Right atrium auricular region (tissue), 2 donors: ENCODE data around the gene ASCC3. TPM values are rescaled to one million over a fixed set of nuclear protein-coding genes. Genes with fewer than 3 reads are reported as not detected.
A peak's percentile ranks its signal among the peaks of the same experiment; 100 is the strongest.

Experiments used
- DNase-seq: peaks from one replicate; pipeline ENCODE4 v3.0.0-alpha.2; 2019; ENCODE audit warnings: low spot score
- H3K27ac ChIP-seq, 2 donors: fragments of 200-600 bp; sonication (generic); 1 replicate in 1 of 2; 2 replicates in 1 of 2; pipeline ENCODE4 v1.5.1; 2016 to 2019
- H3K27me3 ChIP-seq, 2 donors: fragments of 200-600 bp; sonication (generic); one replicate each; pipeline versions ENCODE4 v1.5.1 to v1.6.0; 2017 to 2019
- H3K36me3 ChIP-seq: fragments of 200-600 bp; sonication (generic); one replicate; pipeline ENCODE4 v1.5.1; 2016
- H3K4me1 ChIP-seq, 2 donors: fragments of 200-600 bp; sonication (generic); one replicate each; pipeline versions ENCODE4 v1.5.1 to v1.6.0; 2017 to 2019
- H3K4me3 ChIP-seq, 2 donors: fragments of 200-600 bp; sonication (generic); 1 replicate in 1 of 2; 2 replicates in 1 of 2; pipeline ENCODE4 v1.5.1; 2017 to 2019; ENCODE audit warnings: mild to moderate bottlenecking in 1 of 2, moderate library complexity in 1 of 2
- H3K9me3 ChIP-seq, 2 donors: fragments of 200-600 bp; sonication (generic); one replicate each; pipeline ENCODE4 v1.5.1; 2019
- total RNA-seq, 2 donors: library from RNA; depleted of rRNA; stranded (reverse); fragments of >200 nt; gene quantifications; one replicate each; pipeline ENCODE4 v1.1.0, GENCODE V29; 2016
- TF ChIP-seq, protein P1 (sequence below), 2 donors: fragments of 200-600 bp; sonication (generic); IDR thresholded peaks; one replicate each; pipeline ENCODE4 v1.5.1; 2019; ENCODE audit warnings: antibody characterized with exemption in 2 of 2

Gene ASCC3
- total RNA-seq, 2 donors from 2014 or later = 18.7 to 20.0 TPM

DNA sequence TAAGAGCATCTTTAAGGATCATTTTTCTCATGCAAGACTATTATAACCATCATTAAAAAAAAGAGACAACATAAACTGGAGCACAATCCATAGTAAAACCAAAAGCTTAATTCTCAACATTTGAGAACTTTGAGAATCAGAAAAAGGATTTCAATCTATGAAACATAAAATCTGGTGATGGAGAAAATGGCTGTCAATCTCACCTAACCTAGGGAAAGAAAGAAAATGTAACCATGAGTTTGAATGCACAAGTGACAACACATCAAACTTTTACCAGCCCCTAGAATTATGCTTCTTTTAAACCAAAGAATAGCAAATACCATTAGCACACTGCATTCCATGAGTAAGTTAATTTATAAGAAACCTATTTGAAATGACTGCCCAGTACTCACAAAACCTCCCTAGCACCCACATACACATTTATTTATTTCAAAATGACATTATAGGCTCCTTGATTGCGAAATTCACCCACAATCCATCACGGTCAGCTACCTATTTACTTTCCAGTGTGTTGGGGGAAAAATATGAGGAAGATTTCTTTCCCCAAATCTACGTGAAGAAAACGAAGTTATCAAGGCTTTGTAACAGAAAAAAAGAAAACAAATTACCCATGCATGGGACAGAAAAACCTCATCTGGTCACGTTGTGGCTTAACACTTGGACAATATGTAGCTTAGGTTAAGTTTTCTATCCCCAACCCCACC, 828 bp downstream of the ASCC3 start:
- peaks cover 0 to 28% of the 10 kb centered on the region in 2 donors for H3K4me1 ChIP-seq
- H3K27ac ChIP-seq = peak overlapping the region; percentile 92 to 95
- TF ChIP-seq, protein P1, sequence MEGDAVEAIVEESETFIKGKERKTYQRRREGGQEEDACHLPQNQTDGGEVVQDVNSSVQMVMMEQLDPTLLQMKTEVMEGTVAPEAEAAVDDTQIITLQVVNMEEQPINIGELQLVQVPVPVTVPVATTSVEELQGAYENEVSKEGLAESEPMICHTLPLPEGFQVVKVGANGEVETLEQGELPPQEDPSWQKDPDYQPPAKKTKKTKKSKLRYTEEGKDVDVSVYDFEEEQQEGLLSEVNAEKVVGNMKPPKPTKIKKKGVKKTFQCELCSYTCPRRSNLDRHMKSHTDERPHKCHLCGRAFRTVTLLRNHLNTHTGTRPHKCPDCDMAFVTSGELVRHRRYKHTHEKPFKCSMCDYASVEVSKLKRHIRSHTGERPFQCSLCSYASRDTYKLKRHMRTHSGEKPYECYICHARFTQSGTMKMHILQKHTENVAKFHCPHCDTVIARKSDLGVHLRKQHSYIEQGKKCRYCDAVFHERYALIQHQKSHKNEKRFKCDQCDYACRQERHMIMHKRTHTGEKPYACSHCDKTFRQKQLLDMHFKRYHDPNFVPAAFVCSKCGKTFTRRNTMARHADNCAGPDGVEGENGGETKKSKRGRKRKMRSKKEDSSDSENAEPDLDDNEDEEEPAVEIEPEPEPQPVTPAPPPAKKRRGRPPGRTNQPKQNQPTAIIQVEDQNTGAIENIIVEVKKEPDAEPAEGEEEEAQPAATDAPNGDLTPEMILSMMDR (IDR thresholded peaks at IDR 0.05) = no peak
- H3K27me3 ChIP-seq = no peaks in the 10 kb centered on the region
- no peaks in the 10 kb centered on the region for H3K36me3 ChIP-seq
- DNase-seq = no peak
- H3K9me3 ChIP-seq = no peaks in the 10 kb centered on the region
- peak overlapping the region; percentile 70 to 79 for H3K4me3 ChIP-seq

DNA sequence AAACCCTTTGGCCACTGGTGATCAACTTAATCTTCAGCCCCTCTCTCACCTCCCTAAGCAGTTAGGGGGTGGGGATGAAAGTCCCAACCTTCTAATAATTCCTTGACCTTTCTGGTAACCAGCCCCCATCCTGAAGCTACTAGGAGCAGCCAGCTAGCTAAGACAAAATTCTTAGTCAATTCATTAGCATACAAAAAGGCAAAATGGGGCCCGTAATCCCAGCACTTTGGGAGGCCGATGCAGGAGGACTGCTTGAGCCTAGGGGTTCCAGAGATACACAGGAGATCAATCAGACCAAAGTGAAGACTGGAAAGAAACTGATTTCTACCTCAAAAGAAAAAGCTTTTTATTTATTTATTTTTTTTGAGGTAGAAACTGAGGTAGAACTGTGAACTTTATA, 1.8 kb downstream of the ASCC3 start:
- peaks cover 0 to 28% of the 10 kb centered on the region in 2 donors for H3K4me1 ChIP-seq
- no peak overlapping the region for H3K27ac ChIP-seq
- TF ChIP-seq, protein P1 (IDR thresholded peaks at IDR 0.05) = no peak
- DNase-seq = no peak
- no peaks in the 10 kb centered on the region for H3K9me3 ChIP-seq
- H3K36me3 ChIP-seq = no peaks in the 10 kb centered on the region
- no peak overlapping the region for H3K4me3 ChIP-seq
- no peaks in the 10 kb centered on the region for H3K27me3 ChIP-seq

DNA sequence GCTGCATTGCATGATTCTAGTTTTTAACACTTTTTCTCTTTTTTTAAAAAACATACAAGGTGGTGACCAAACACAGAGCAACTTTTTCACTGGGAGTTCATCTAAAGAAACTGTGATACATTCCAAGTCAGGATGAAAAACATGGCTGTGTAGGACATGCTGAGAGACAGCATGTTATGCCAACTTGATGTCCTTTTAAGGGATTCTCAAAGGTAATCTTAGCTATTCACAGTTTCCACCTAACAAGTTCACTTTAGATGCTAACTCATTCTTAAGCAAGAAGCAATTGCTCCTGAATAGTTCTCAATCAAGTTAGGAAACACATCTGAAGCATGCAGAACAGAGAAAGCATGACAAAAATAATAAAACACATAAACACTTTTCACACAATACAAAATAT, 3.3 kb downstream of the ASCC3 start:
- no peak overlapping the region for H3K4me3 ChIP-seq
- no peaks in the 10 kb centered on the region for H3K27me3 ChIP-seq
- no peaks in the 10 kb centered on the region for H3K36me3 ChIP-seq
- DNase-seq = no peak
- peaks cover 0 to 28% of the 10 kb centered on the region in 2 donors for H3K4me1 ChIP-seq
- H3K9me3 ChIP-seq = no peaks in the 10 kb centered on the region
- TF ChIP-seq, protein P1 (IDR thresholded peaks at IDR 0.05) = no peak
- no peak overlapping the region for H3K27ac ChIP-seq

DNA sequence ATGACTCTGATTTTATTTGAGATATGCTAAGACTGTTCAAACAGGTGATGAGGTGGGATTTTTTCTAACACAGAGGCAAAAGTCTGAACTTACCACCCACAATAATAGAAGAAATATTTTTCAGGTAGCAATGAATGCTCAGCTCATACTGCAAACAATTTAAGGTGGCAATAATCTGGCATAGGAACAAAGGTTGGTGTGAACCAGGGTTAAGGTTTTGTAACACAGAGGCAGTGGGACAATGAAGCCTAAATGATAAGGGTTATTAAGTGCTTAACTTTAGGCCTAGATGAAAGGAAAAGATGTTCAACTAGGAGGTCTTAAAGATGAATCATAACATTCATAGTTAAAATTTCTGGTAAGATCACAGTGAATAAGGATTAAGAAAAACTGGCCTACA, 4.9 kb downstream of the ASCC3 start:
- DNase-seq = no peak
- no peaks in the 10 kb centered on the region for H3K9me3 ChIP-seq

DNA sequence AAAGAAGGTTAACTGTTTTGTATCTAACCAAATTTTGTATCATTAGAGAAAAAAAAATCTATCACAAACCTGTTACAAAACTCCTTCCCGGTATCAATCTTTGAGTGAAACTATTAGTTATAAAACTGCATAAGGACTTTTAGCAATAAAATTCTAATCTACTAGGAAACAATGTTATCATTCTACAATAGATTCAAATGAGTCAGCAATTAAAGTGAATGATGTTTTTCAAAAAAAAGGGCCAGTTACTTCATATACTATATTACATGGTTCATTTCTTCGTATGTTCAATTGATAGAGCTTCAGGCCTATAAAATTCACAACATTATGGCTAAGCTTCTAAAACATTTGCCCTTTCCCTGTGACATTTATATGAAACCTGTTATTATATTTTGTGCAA, 15.6 kb downstream of the ASCC3 start:
- Histone ChIP-seq H3K4me3 (no peak overlapping the region), H3K9me3 (no peaks in the 10 kb centered on the region), H3K27ac (no peak overlapping the region), H3K36me3 (peaks cover 27% of the 10 kb centered on the region), H3K27me3 (no peaks in the 10 kb centered on the region), H3K4me1 (peaks cover 0 to 15% of the 10 kb centered on the region in 2 donors)
- TF ChIP-seq, protein P1 (IDR thresholded peaks at IDR 0.05) = no peak
- DNase-seq = no peak

More for the DNA sequence above, 4.9 kb downstream of the ASCC3 start:
- TF ChIP-seq, protein P1 (IDR thresholded peaks at IDR 0.05) = no peak
- Histone ChIP-seq H3K4me3 (no peak overlapping the region), H3K27ac (no peak overlapping the region), H3K36me3 (no peaks in the 10 kb centered on the region), H3K27me3 (no peaks in the 10 kb centered on the region), H3K4me1 (peaks cover 0 to 28% of the 10 kb centered on the region in 2 donors)

DNA sequence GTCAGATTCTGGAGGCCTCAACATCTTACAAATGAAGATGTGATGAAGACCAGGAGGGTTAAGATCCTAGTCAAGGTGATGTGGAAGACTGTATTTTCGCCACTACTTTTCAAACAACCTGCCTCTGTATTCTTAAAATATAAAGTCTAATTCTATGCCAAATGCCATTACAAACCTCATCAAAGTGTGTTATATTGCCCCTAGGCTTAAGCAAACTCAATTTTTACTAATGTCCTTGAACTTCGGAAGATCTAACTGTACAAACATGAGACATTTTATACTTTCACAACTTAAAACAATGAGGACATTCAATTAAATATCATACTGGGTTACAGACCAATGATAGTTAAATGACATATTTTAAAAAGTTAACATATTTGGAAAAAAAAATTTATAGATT, 19.1 kb downstream of the ASCC3 start:
- Histone ChIP-seq H3K36me3 (peaks cover 18% of the 10 kb centered on the region), H3K27me3 (no peaks in the 10 kb centered on the region), H3K9me3 (no peaks in the 10 kb centered on the region), H3K4me3 (no peak overlapping the region), H3K4me1 (no peaks in the 10 kb centered on the region), H3K27ac (no peak overlapping the region)
- TF ChIP-seq, protein P1 (IDR thresholded peaks at IDR 0.05) = no peak
- DNase-seq = no peak
